Prostate gland (tissue), 2 donors: ENCODE data around the gene OR2H2. TPM values are rescaled to one million over a fixed set of nuclear protein-coding genes. Genes with fewer than 3 reads are reported as not detected.

Experiments used
- DNase-seq: peaks from one replicate; pipeline ENCODE4 v3.0.0-alpha.2; 2019; ENCODE audit warnings: low spot score
- H3K27ac ChIP-seq, 2 donors: fragments of 200-600 bp; sonication (generic); 2 replicates each; pipeline ENCODE4 v1.5.1; 2017 to 2019
- H3K27me3 ChIP-seq: fragments of 200-600 bp; sonication (generic); replicated peaks from 2 replicates; pipeline ENCODE4 v1.5.1; 2019; ENCODE audit not compliant: insufficient read depth
- H3K36me3 ChIP-seq, 2 donors: fragments of 200-600 bp; sonication (generic); 1 replicate in 1 of 2; 2 replicates in 1 of 2; pipeline versions ENCODE4 v1.5.1 to v1.8.1; 2017 to 2019
- H3K4me1 ChIP-seq: fragments of 200-600 bp; sonication (generic); replicated peaks from 2 replicates; pipeline ENCODE4 v1.5.1; 2019
- H3K4me3 ChIP-seq, 2 donors: fragments of 200-600 bp; sonication (generic); 2 replicates each; pipeline ENCODE4 v1.5.1; 2017 to 2019
- H3K9me3 ChIP-seq: fragments of 200-600 bp; sonication (generic); 2 replicates; pipeline ENCODE4 v1.5.1; 2017
- CTCF ChIP-seq, 4 experiments: fragments of 200-600 bp in 2 of 4; fragments of 450-650 bp in 2 of 4; sonication (generic) in 2 of 4; IDR thresholded peaks; 1 replicate in 3 of 4; 2 replicates in 1 of 4; pipeline ENCODE4 v1.5.1; 2016 to 2019; ENCODE audit warnings: antibody characterized with exemption in 4 of 4, mild to moderate bottlenecking in 2 of 4, moderate library complexity in 2 of 4
- POLR2A ChIP-seq: fragments of 450-650 bp; IDR thresholded peaks from one replicate; pipeline ENCODE4 v1.6.1; 2016; ENCODE audit warnings: antibody characterized with exemption, mild to moderate bottlenecking
- POLR2AphosphoS5 ChIP-seq: sonication (generic); formaldehyde crosslinking; IDR thresholded peaks from one replicate; pipeline ENCODE4 v1.6.1; 2017; ENCODE audit warnings: antibody characterized with exemption
- WGBS: methylation state at CpG from one replicate; pipeline ENCODE4 v1.1.5; 2018; 5-methylcytosine and 5-hydroxymethylcytosine counted together
- intact Hi-C: fragments of 100-400 bp; cut with DNase I; formaldehyde crosslinking; loops from one replicate; pipeline ENCODE4 v1.14.2; 2022
- total RNA-seq, 2 donors: library from RNA; depleted of rRNA; stranded (reverse); fragments of >200 nt; gene quantifications; one replicate each; pipeline ENCODE4 v1.1.0, GENCODE V29; 2016

OR2H2 gene
- total RNA-seq, 2 donors from 2014 or later, result not detected

GRCh38 chr6:29611426-29611825 is 26.5 kb downstream of the OR2H2 start:
- H3K27me3 ChIP-seq, result no peaks in the 10 kb centered on the region
- intact Hi-C loops, result no loop called here
- H3K27ac ChIP-seq, result no peak overlapping the region
- H3K9me3 ChIP-seq, result no peaks in the 10 kb centered on the region
- H3K4me3 ChIP-seq, result no peak overlapping the region
- H3K36me3 ChIP-seq, result peaks cover 0 to 15% of the 10 kb centered on the region in 2 donors
- DNase-seq, result no peak
- TF ChIP-seq POLR2AphosphoS5, result no peak
- no peak for TF ChIP-seq POLR2A
- TF ChIP-seq CTCF (IDR thresholded peaks at IDR 0.05), result no peak
- no peaks in the 10 kb centered on the region for H3K4me1 ChIP-seq
- 71% methylated on average over 4 of the region's 4 CpGs for WGBS

GRCh38 chr6:29617782-29618554 is 33.0 kb downstream of the OR2H2 start:
- no peaks in the 10 kb centered on the region for H3K27me3 ChIP-seq
- no peak for TF ChIP-seq CTCF (IDR thresholded peaks at IDR 0.05)
- TF ChIP-seq POLR2A, result no peak
- no peak for TF ChIP-seq POLR2AphosphoS5
- no peak for DNase-seq
- intact Hi-C loops, result no loop called here
- 92% methylated on average over 8 of the region's 8 CpGs for WGBS
- no peak overlapping the region for H3K4me3 ChIP-seq
- H3K36me3 ChIP-seq, result no peaks in the 10 kb centered on the region
- no peaks in the 10 kb centered on the region for H3K4me1 ChIP-seq
- H3K9me3 ChIP-seq, result no peaks in the 10 kb centered on the region
- H3K27ac ChIP-seq, result no peak overlapping the region

DNA sequence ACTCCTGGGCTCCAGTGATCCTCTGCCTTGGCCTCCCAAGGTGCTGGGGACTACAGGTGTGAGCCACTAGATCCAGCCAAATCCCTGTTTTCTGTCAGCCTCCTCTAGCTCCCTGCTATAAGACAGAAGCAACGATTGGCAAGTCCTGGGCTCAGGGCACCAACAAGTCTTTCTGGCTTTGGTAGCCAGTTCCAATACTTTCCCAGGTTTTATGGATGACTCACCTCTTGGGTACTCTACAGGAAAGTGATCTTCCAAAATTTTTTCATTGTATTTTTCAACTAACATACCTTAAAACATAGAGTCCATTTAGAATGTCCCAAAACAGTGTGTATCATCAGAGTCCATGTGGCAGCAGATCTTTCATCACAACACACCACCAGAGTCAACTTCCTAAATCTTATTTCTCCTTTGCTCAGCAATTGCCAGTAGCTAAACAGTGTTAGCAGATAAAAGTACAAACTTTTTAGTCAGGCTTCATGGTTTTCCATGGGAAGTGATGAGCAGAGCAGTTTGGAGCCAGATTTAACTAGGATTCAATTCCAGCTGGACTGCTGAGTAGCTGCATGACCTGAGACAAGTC is 34.7 kb downstream of the OR2H2 start:
- no peaks in the 10 kb centered on the region for H3K4me1 ChIP-seq
- WGBS, result 35% methylated on average over 1 of the region's 1 CpG
- no peaks in the 10 kb centered on the region for H3K9me3 ChIP-seq
- intact Hi-C loops, result no loop called here
- no peak overlapping the region for H3K4me3 ChIP-seq
- no peaks in the 10 kb centered on the region for H3K36me3 ChIP-seq
- no peaks in the 10 kb centered on the region for H3K27me3 ChIP-seq
- DNase-seq, result no peak
- TF ChIP-seq POLR2A (no peak), CTCF (IDR thresholded peaks at IDR 0.05) (no peak), POLR2AphosphoS5 (no peak)
- H3K27ac ChIP-seq, result no peak overlapping the region

GRCh38 chr6:29620630-29621029 is 35.7 kb downstream of the OR2H2 start:
- WGBS, result 71% methylated on average over 4 of the region's 4 CpGs

More at GRCh38 chr6:29620630-29621029, 35.7 kb downstream of the OR2H2 start:
- intact Hi-C loops, result no loop called here
- no peak for DNase-seq
- H3K9me3 ChIP-seq, result no peaks in the 10 kb centered on the region
- no peak overlapping the region for H3K27ac ChIP-seq
- H3K4me1 ChIP-seq, result no peaks in the 10 kb centered on the region
- TF ChIP-seq CTCF (IDR thresholded peaks at IDR 0.05), result no peak
- no peak overlapping the region for H3K4me3 ChIP-seq
- no peaks in the 10 kb centered on the region for H3K36me3 ChIP-seq
- H3K27me3 ChIP-seq, result no peaks in the 10 kb centered on the region
